Neural progenitor cell (in vitro differentiated cells): ENCODE measurements around the gene RAD51D. TPM values are rescaled to one million over a fixed set of nuclear protein-coding genes. Genes with fewer than 3 reads are reported as not detected.

Source experiments
- DNase-seq: peaks from one replicate; pipeline ENCODE4 v3.0.0-alpha.2; 2016; ENCODE audit warnings: low spot score
- H2AFZ ChIP-seq: fragments of 200-600 bp; sonication (generic); replicated peaks from 2 replicates; pipeline ENCODE4 v1.6.1; 2016; ENCODE audit warnings: antibody characterized with exemption
- H3F3A ChIP-seq: fragments of 200-600 bp; sonication (generic); 2 replicates; pipeline ENCODE4 v1.6.1; 2016; ENCODE audit warnings: antibody characterized with exemption, low read depth
- H3K27ac ChIP-seq: fragments of 200-600 bp; sonication (generic); 2 replicates; pipeline ENCODE4 v1.5.1; 2016; ENCODE audit warnings: mild to moderate bottlenecking
- H3K27me3 ChIP-seq: fragments of 200-600 bp; sonication (generic); 2 replicates; pipeline ENCODE4 v1.6.1; 2016; ENCODE audit warnings: mild to moderate bottlenecking, moderate library complexity
- H3K36me3 ChIP-seq: fragments of 200-600 bp; sonication (generic); 2 replicates; pipeline ENCODE4 v1.5.1; 2016
- H3K4me1 ChIP-seq: fragments of 200-600 bp; sonication (generic); 2 replicates; pipeline ENCODE4 v1.6.1; 2016; ENCODE audit warnings: mixed run types
- H3K4me2 ChIP-seq: fragments of 200-600 bp; sonication (generic); 2 replicates; pipeline ENCODE4 v1.6.1; 2016
- H3K4me3 ChIP-seq: fragments of 200-600 bp; sonication (generic); 2 replicates; pipeline ENCODE4 v1.5.1; 2016
- H3K79me2 ChIP-seq: fragments of 200-600 bp; sonication (generic); 2 replicates; pipeline ENCODE4 v1.6.1; 2016; ENCODE audit warnings: low read depth
- H3K9ac ChIP-seq: fragments of 200-600 bp; sonication (generic); 2 replicates; pipeline ENCODE4 v1.6.1; 2016
- H3K9me3 ChIP-seq: fragments of 200-600 bp; sonication (generic); 2 replicates; pipeline ENCODE4 v1.5.1; 2016; ENCODE audit warnings: low read depth
- H4K20me1 ChIP-seq: fragments of 200-600 bp; sonication (generic); 2 replicates; pipeline ENCODE4 v1.6.1; 2016; ENCODE audit warnings: low read depth
- H3K27ac Mint-ChIP-seq: 3 replicates; pipeline ENCODE4 v1.8.0; 2021; ENCODE audit warnings: mixed read lengths
- H3K27me3 Mint-ChIP-seq: 2 replicates; pipeline ENCODE4 v1.8.0; 2022; ENCODE audit warnings: low read depth, mild to moderate bottlenecking, inconsistent platforms, moderate library complexity, mixed read lengths; ENCODE audit not compliant: insufficient read depth
- H3K36me3 Mint-ChIP-seq: 3 replicates; pipeline ENCODE4 v1.8.0; 2021; ENCODE audit warnings: mixed read lengths
- H3K4me1 Mint-ChIP-seq: 3 replicates; pipeline ENCODE4 v1.8.0; 2021; ENCODE audit warnings: mixed read lengths
- H3K4me3 Mint-ChIP-seq: 3 replicates; pipeline ENCODE4 v1.8.0; 2021; ENCODE audit warnings: mild to moderate bottlenecking, moderate library complexity, mixed read lengths
- H3K9me3 Mint-ChIP-seq: 3 replicates; pipeline ENCODE4 v1.8.0; 2020; ENCODE audit warnings: mixed read lengths
- EZH2 ChIP-seq: fragments of 200-600 bp; sonication (generic); IDR thresholded peaks from 2 replicates; pipeline ENCODE4 v1.6.1; 2017; ENCODE audit warnings: antibody characterized with exemption, mild to moderate bottlenecking, moderate library complexity
- EZH2phosphoT487 ChIP-seq: fragments of 200-600 bp; sonication (generic); IDR thresholded peaks from 2 replicates; pipeline ENCODE4 v1.6.1; 2017; ENCODE audit warnings: antibody characterized with exemption
- total RNA-seq: library from RNA; depleted of rRNA; stranded (reverse); fragments of >200 nt; gene quantifications from 2 replicates; pipeline ENCODE4 v1.2.3, GENCODE V29; 2015; ENCODE audit warnings: low replicate concordance
- TF ChIP-seq, protein P1 (sequence below): fragments of 200-600 bp; sonication (generic); IDR thresholded peaks from 2 replicates; pipeline ENCODE4 v1.5.1; 2017; ENCODE audit warnings: antibody characterized with exemption, mild to moderate bottlenecking

Gene RAD51D
- total RNA-seq, 1 donor from 2014 or later, result 9.0 TPM

DNA sequence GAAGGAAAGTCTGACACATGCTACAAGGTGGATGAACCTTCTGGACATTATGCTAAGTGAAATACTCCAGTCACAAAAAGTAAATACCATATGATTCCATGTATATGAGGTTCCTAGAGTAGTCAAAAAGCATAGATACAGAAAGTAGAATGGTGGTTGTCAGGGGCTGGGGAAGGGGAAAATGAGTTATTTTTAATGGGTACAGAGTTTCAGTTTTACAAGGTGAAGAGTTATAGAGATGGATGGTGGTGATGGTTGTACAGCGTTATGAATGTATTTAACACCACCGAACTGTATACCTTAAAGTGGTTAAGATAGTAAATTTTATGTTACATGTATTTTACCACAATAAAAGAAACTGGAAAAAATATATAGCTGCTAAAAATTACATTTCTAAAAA, 17.9 kb downstream of the RAD51D start:
- no peak overlapping the region for H3K9ac ChIP-seq
- Mint-ChIP-seq H3K27ac (no peak overlapping the region), H3K9me3 (no peaks in the 10 kb centered on the region), H3K36me3 (peaks cover 2% of the 10 kb centered on the region), H3K27me3 (peaks cover 2% of the 10 kb centered on the region), H3K4me1 (no peaks in the 10 kb centered on the region), H3K4me3 (no peak overlapping the region)
- DNase-seq, result no peak
- TF ChIP-seq EZH2phosphoT487 (no peak), EZH2 (no peak)
- TF ChIP-seq, protein P1, sequence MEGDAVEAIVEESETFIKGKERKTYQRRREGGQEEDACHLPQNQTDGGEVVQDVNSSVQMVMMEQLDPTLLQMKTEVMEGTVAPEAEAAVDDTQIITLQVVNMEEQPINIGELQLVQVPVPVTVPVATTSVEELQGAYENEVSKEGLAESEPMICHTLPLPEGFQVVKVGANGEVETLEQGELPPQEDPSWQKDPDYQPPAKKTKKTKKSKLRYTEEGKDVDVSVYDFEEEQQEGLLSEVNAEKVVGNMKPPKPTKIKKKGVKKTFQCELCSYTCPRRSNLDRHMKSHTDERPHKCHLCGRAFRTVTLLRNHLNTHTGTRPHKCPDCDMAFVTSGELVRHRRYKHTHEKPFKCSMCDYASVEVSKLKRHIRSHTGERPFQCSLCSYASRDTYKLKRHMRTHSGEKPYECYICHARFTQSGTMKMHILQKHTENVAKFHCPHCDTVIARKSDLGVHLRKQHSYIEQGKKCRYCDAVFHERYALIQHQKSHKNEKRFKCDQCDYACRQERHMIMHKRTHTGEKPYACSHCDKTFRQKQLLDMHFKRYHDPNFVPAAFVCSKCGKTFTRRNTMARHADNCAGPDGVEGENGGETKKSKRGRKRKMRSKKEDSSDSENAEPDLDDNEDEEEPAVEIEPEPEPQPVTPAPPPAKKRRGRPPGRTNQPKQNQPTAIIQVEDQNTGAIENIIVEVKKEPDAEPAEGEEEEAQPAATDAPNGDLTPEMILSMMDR, result no peak
- no peaks in the 10 kb centered on the region for H3K9me3 ChIP-seq
- no peaks in the 10 kb centered on the region for H3K27me3 ChIP-seq
- H3K4me3 ChIP-seq, result no peak overlapping the region
- no peaks in the 10 kb centered on the region for H3K4me1 ChIP-seq
- no peaks in the 10 kb centered on the region for H4K20me1 ChIP-seq
- H3K36me3 ChIP-seq, result no peaks in the 10 kb centered on the region
- no peak overlapping the region for H2AFZ ChIP-seq
- no peaks in the 10 kb centered on the region for H3K79me2 ChIP-seq
- no peak overlapping the region for H3K4me2 ChIP-seq
- H3F3A ChIP-seq, result no peaks in the 10 kb centered on the region
- H3K27ac ChIP-seq, result no peak overlapping the region

DNA sequence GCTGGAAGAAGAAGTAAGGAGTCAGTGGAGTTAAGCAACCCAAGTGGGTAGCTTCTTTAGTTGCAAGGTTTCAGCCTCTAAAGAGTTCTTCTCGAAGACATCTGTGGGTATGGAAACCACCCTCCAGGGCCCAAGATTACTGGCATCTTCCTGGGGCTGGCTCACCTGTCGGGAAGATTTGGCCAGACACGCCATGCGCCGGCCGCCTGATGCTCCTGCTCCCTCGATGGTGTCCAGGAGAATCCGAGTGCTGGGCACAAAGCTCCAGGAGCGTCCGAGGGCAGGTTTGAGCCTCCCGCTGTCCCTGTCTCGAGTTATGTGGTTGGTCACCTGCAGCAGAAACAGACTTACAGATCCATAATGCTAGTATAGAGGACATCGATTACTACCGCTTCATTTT, 18.6 kb downstream of the RAD51D start:
- no peaks in the 10 kb centered on the region for H3F3A ChIP-seq
- no peaks in the 10 kb centered on the region for H4K20me1 ChIP-seq
- H3K4me3 ChIP-seq, result no peak overlapping the region
- no peak for DNase-seq
- H3K36me3 Mint-ChIP-seq, result peaks cover 2% of the 10 kb centered on the region
- H3K4me1 ChIP-seq, result no peaks in the 10 kb centered on the region
- H3K36me3 ChIP-seq, result no peaks in the 10 kb centered on the region
- peaks cover 2% of the 10 kb centered on the region for H3K27me3 Mint-ChIP-seq
- TF ChIP-seq EZH2 (no peak), EZH2phosphoT487 (no peak)
- TF ChIP-seq, protein P1, result no peak
- no peaks in the 10 kb centered on the region for H3K79me2 ChIP-seq
- H3K4me3 Mint-ChIP-seq, result no peak overlapping the region
- H3K27ac Mint-ChIP-seq, result no peak overlapping the region
- H3K27ac ChIP-seq, result no peak overlapping the region
- H3K9me3 Mint-ChIP-seq, result no peaks in the 10 kb centered on the region
- H3K4me1 Mint-ChIP-seq, result no peaks in the 10 kb centered on the region
- H3K9ac ChIP-seq, result no peak overlapping the region
- H3K9me3 ChIP-seq, result no peaks in the 10 kb centered on the region
- no peak overlapping the region for H3K4me2 ChIP-seq
- no peak overlapping the region for H2AFZ ChIP-seq
- H3K27me3 ChIP-seq, result no peaks in the 10 kb centered on the region

DNA sequence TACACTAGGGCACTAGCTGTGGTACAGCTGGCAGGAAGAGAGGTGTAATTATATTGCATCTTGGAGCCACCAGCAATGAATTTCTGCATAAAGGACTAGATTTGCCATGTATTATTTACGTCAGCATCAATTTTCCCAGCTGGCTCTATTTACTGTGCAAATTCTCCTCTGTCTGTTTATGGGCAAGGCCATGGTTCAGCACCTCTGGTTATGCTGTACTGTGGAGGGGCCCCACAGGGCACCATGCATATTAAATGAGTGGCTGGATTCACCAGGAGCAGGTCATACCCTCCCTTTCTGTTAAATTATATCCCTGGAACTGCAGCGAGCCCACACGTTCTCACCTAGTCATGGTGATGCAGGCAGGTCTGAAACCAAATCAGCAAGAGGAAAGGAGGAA, 19.8 kb downstream of the RAD51D start:
- H3K27me3 Mint-ChIP-seq, result peaks cover 2% of the 10 kb centered on the region
- H3K36me3 Mint-ChIP-seq, result no peaks in the 10 kb centered on the region
- H3K36me3 ChIP-seq, result no peaks in the 10 kb centered on the region
- H3F3A ChIP-seq, result no peaks in the 10 kb centered on the region
- H3K9ac ChIP-seq, result no peak overlapping the region
- H3K4me1 ChIP-seq, result no peaks in the 10 kb centered on the region
- DNase-seq, result no peak
- H3K4me3 ChIP-seq, result no peak overlapping the region
- TF ChIP-seq EZH2 (no peak), EZH2phosphoT487 (no peak)
- TF ChIP-seq, protein P1, result no peak
- H3K4me3 Mint-ChIP-seq, result no peak overlapping the region
- H3K27ac ChIP-seq, result no peak overlapping the region
- no peaks in the 10 kb centered on the region for H3K9me3 Mint-ChIP-seq
- H3K4me1 Mint-ChIP-seq, result no peaks in the 10 kb centered on the region
- no peak overlapping the region for H3K4me2 ChIP-seq
- H3K27me3 ChIP-seq, result no peaks in the 10 kb centered on the region
- H3K79me2 ChIP-seq, result no peaks in the 10 kb centered on the region
- H4K20me1 ChIP-seq, result no peaks in the 10 kb centered on the region
- H3K9me3 ChIP-seq, result no peaks in the 10 kb centered on the region
- H3K27ac Mint-ChIP-seq, result no peak overlapping the region
- H2AFZ ChIP-seq, result no peak overlapping the region

DNA sequence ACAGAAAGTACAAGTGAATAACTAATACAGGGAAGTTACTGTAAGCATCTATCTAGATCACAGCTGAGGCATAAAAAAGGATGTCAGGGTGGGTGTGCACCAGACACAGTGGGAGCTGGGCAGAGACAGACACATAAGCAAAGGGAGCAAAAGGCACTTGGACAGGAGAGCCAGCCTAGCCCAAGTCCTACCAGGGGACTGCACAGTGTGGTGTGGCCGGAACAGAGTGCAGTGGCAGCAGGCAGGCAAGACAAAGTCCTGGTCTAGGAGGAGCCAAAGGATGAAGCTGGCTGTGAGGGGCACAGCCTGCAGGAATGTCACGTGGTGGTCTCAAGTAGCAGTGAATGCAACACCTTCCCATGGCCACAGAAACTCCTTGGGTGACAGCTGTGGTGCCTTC, 21.9 kb downstream of the RAD51D start:
- TF ChIP-seq, protein P1, result no peak
- no peak for TF ChIP-seq EZH2phosphoT487
- TF ChIP-seq EZH2, result no peak
- Histone ChIP-seq H3K9me3 (no peaks in the 10 kb centered on the region), H3K36me3 (no peaks in the 10 kb centered on the region), H3K27ac (no peak overlapping the region), H2AFZ (no peak overlapping the region), H3K4me1 (no peaks in the 10 kb centered on the region), H3K27me3 (no peaks in the 10 kb centered on the region), H3K9ac (no peak overlapping the region), H3K79me2 (no peaks in the 10 kb centered on the region), H4K20me1 (no peaks in the 10 kb centered on the region), H3K4me3 (no peak overlapping the region), H3F3A (no peaks in the 10 kb centered on the region), H3K4me2 (no peak overlapping the region)
- Mint-ChIP-seq H3K36me3 (no peaks in the 10 kb centered on the region), H3K4me1 (no peaks in the 10 kb centered on the region), H3K27ac (no peak overlapping the region), H3K9me3 (no peaks in the 10 kb centered on the region), H3K27me3 (no peaks in the 10 kb centered on the region), H3K4me3 (no peak overlapping the region)
- no peak for DNase-seq
